ENCODE measurements around the gene HMGCLL1.

- TF ChIP-seq POLR2AphosphoS5 (IDR thresholded peaks at IDR 0.05; ENCODE audit: low read depth, low read length) (no peak), POLR2A (IDR thresholded peaks at IDR 0.05; ENCODE audit: low read depth, low read length) (no peak)
Observed at GRCh38 chr6:55449225-55449624, 129.8 kb downstream of the HMGCLL1 start.
